Vagina (tissue), 2 donors: ENCODE data around the gene LILRB4. TPM values are rescaled to one million over a fixed set of nuclear protein-coding genes. Genes with fewer than 3 reads are reported as not detected.
"Not testable (repeated sequence)": the region's sequence is repeated elsewhere in the genome, so short reads cannot be mapped to it uniquely, and the experiment has no call there.

Experiments used
- DNase-seq, 2 donors: peaks; one replicate each; pipeline ENCODE4 v3.0.0-alpha.2; 2017; ENCODE audit errors: extremely low spot score in 2 of 2
- H3K27ac ChIP-seq: fragments of 200-600 bp; sonication (generic); one replicate; pipeline ENCODE4 v1.5.1; 2019
- H3K27me3 ChIP-seq: fragments of 200-600 bp; sonication (generic); one replicate; pipeline ENCODE4 v1.5.1; 2019
- H3K36me3 ChIP-seq, 2 donors: fragments of 200-600 bp; sonication (generic); one replicate each; pipeline ENCODE4 v1.5.1; 2017 to 2019
- H3K4me1 ChIP-seq: fragments of 200-600 bp; sonication (generic); one replicate; pipeline ENCODE4 v1.5.1; 2019
- H3K4me3 ChIP-seq, 2 donors: fragments of 200-600 bp; sonication (generic); 1 replicate in 1 of 2; 2 replicates in 1 of 2; pipeline ENCODE4 v1.5.1; 2016 to 2019
- H3K9me3 ChIP-seq: fragments of 200-600 bp; sonication (generic); one replicate; pipeline ENCODE4 v1.5.1; 2019
- POLR2A ChIP-seq, 2 donors: fragments of 450-650 bp; IDR thresholded peaks; one replicate each; pipeline ENCODE4 v1.6.1; 2017; ENCODE audit warnings: antibody characterized with exemption in 2 of 2, mild to moderate bottlenecking in 2 of 2, moderate library complexity in 2 of 2
- POLR2AphosphoS5 ChIP-seq, 2 donors: sonication (generic); formaldehyde crosslinking; IDR thresholded peaks; one replicate each; pipeline ENCODE4 v1.9.0; 2017; ENCODE audit warnings: antibody characterized with exemption in 2 of 2, mild to moderate bottlenecking in 2 of 2, low read depth in 1 of 2; ENCODE audit not compliant: insufficient read depth in 1 of 2
- intact Hi-C: fragments of 100-400 bp; cut with DNase I; formaldehyde crosslinking; loops from one replicate; pipeline ENCODE4 v1.15.1; 2023
- total RNA-seq: library from RNA; depleted of rRNA; stranded (reverse); fragments of >200 nt; gene quantifications from one replicate; pipeline ENCODE4 v1.2.3, GENCODE V29; 2016
- TF ChIP-seq, protein P1 (sequence below), 3 experiments: fragments of 450-650 bp in 2 of 3; fragments of 200-600 bp in 1 of 3; sonication (generic) in 1 of 3; IDR thresholded peaks; one replicate each; pipeline ENCODE4 v1.5.1; 2017 to 2019; ENCODE audit warnings: antibody characterized with exemption in 3 of 3, mild to moderate bottlenecking in 2 of 3, moderate library complexity in 2 of 3

LILRB4 gene
- total RNA-seq, 1 donor from 2014 or later = 2.9 TPM

DNA sequence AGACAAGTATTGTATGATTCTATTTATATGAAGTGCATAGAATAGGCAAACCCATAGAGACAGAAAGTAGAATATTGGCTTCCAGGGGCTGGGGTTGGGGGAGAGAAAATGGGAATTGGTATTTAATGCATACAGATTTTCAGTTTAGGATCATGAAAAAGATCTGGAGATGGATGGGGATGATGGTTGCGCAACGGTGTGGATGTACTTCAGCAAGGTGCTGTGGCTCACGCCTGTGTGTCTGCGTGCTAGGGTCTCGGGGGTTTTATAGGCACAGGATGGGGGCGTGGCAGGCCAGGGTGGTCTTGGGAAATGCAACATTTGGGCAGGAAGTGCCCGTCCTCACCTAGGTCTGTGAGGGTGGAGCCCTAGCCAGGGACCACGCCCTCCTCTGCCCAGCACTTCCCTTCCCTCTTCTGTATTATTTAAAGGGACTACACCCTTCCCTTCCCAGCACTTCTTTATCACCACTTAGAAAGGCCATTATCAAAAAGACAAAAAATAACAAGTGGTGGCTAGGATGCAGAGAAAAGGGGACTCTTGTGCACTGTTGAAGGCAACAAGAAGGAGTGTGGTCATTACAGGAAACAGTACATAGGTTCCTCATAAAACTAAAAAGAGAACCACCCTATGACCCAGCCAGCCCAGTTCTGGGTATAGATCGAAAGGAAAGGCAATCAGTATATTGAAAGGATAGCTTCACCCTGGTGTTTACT is 29.0 kb downstream of the LILRB4 start:
- no peaks in the 10 kb centered on the region for H3K9me3 ChIP-seq
- H3K4me1 ChIP-seq = no peaks in the 10 kb centered on the region
- H3K27ac ChIP-seq = no peak overlapping the region
- TF ChIP-seq POLR2A (IDR thresholded peaks at IDR 0.05) (no peak), POLR2AphosphoS5 (IDR thresholded peaks at IDR 0.05; ENCODE audit: insufficient read depth in 1 of 2, low read depth in 1 of 2) (no peak)
- TF ChIP-seq, protein P1, sequence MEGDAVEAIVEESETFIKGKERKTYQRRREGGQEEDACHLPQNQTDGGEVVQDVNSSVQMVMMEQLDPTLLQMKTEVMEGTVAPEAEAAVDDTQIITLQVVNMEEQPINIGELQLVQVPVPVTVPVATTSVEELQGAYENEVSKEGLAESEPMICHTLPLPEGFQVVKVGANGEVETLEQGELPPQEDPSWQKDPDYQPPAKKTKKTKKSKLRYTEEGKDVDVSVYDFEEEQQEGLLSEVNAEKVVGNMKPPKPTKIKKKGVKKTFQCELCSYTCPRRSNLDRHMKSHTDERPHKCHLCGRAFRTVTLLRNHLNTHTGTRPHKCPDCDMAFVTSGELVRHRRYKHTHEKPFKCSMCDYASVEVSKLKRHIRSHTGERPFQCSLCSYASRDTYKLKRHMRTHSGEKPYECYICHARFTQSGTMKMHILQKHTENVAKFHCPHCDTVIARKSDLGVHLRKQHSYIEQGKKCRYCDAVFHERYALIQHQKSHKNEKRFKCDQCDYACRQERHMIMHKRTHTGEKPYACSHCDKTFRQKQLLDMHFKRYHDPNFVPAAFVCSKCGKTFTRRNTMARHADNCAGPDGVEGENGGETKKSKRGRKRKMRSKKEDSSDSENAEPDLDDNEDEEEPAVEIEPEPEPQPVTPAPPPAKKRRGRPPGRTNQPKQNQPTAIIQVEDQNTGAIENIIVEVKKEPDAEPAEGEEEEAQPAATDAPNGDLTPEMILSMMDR (IDR thresholded peaks at IDR 0.05) = no peak
- H3K4me3 ChIP-seq = no peak overlapping the region
- no peaks in the 10 kb centered on the region for H3K27me3 ChIP-seq
- no peaks in the 10 kb centered on the region for H3K36me3 ChIP-seq
- intact Hi-C loops = no loop called here
- no peak for DNase-seq

- no peak for DNase-seq
- Histone ChIP-seq H3K9me3 (no peaks in the 10 kb centered on the region), H3K4me3 (no peak overlapping the region), H3K27ac (no peak overlapping the region), H3K4me1 (no peaks in the 10 kb centered on the region), H3K27me3 (no peaks in the 10 kb centered on the region), H3K36me3 (no peaks in the 10 kb centered on the region)
- intact Hi-C loops = no loop called here
- TF ChIP-seq, protein P1 (IDR thresholded peaks at IDR 0.05) = no peak
- TF ChIP-seq POLR2A (IDR thresholded peaks at IDR 0.05) (no peak), POLR2AphosphoS5 (IDR thresholded peaks at IDR 0.05; ENCODE audit: insufficient read depth in 1 of 2, low read depth in 1 of 2) (no peak)
Measured at GRCh38 chr19:54692298-54692615, 29.5 kb downstream of the LILRB4 start.

GRCh38 chr19:54694648-54695047 is 31.9 kb downstream of the LILRB4 start:
- no peak for DNase-seq
- no peak overlapping the region for H3K27ac ChIP-seq
- no peak for TF ChIP-seq POLR2A (IDR thresholded peaks at IDR 0.05)
- TF ChIP-seq, protein P1 (IDR thresholded peaks at IDR 0.05) = no peak
- no peak for TF ChIP-seq POLR2AphosphoS5 (IDR thresholded peaks at IDR 0.05; ENCODE audit: insufficient read depth in 1 of 2, low read depth in 1 of 2)
- H3K4me1 ChIP-seq = no peaks in the 10 kb centered on the region
- H3K4me3 ChIP-seq = no peak overlapping the region
- no peaks in the 10 kb centered on the region for H3K27me3 ChIP-seq
- no peaks in the 10 kb centered on the region for H3K9me3 ChIP-seq
- H3K36me3 ChIP-seq = no peaks in the 10 kb centered on the region
- intact Hi-C loops = no loop called here

DNA sequence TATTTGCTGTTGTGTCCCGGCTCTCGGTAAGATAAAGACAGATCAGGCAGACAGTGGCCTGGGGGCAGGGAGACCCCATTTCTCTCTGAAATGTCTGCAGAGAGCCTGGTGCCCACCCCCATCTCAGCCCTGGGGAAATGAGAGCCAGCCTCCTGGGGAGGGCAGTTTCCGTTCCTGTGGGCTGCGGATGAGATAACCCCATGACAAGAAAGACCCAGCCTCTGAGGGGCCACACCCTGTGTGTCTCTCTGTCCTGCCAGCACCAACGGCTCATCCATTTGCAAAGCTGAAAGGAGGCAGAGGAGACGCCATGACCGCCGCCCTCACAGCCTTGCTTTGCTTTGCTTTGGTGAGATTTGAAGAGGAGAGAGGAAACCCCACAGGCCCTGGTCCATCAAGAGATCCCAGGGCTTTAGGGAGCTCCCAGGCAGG is 33.3 kb downstream of the LILRB4 start:
- no peak for DNase-seq
- no peaks in the 10 kb centered on the region for H3K36me3 ChIP-seq
- no peaks in the 10 kb centered on the region for H3K9me3 ChIP-seq
- no peak overlapping the region for H3K4me3 ChIP-seq
- TF ChIP-seq POLR2AphosphoS5 (IDR thresholded peaks at IDR 0.05; ENCODE audit: insufficient read depth in 1 of 2, low read depth in 1 of 2) (no peak), POLR2A (IDR thresholded peaks at IDR 0.05) (no peak)
- no peaks in the 10 kb centered on the region for H3K27me3 ChIP-seq
- intact Hi-C loops = no loop called here
- H3K27ac ChIP-seq = no peak overlapping the region
- no peaks in the 10 kb centered on the region for H3K4me1 ChIP-seq

- H3K36me3 ChIP-seq = no peaks in the 10 kb centered on the region
- no peaks in the 10 kb centered on the region for H3K4me1 ChIP-seq
- no peak for TF ChIP-seq POLR2AphosphoS5 (IDR thresholded peaks at IDR 0.05; ENCODE audit: insufficient read depth in 1 of 2, low read depth in 1 of 2)
- TF ChIP-seq, protein P1 (IDR thresholded peaks at IDR 0.05) = no peak
- TF ChIP-seq POLR2A (IDR thresholded peaks at IDR 0.05) = no peak
- intact Hi-C loops = no loop called here
- no peak overlapping the region for H3K4me3 ChIP-seq
- H3K27ac ChIP-seq = no peak overlapping the region
- H3K27me3 ChIP-seq = no peaks in the 10 kb centered on the region
- no peak for DNase-seq
- no peaks in the 10 kb centered on the region for H3K9me3 ChIP-seq
Measured at GRCh38 chr19:54696766-54697165, 34.0 kb downstream of the LILRB4 start.

GRCh38 chr19:54697716-54698115 is 34.9 kb downstream of the LILRB4 start:
- not testable (repeated sequence) for DNase-seq, H3K4me3 ChIP-seq

More at GRCh38 chr19:54697716-54698115, 34.9 kb downstream of the LILRB4 start:
- H3K9me3 ChIP-seq, intact Hi-C loops, H3K27me3 ChIP-seq, H3K27ac ChIP-seq, H3K36me3 ChIP-seq, H3K4me1 ChIP-seq: not testable (repeated sequence)
